Left colon (tissue), 2 donors: ENCODE results near the gene ARSB. TPM values are rescaled to one million over a fixed set of nuclear protein-coding genes. Genes with fewer than 3 reads are reported as not detected.
"Not testable (repeated sequence)": the region's sequence is repeated elsewhere in the genome, so short reads cannot be mapped to it uniquely, and the experiment has no call there.

Experiments
- ATAC-seq: fragments of 200-7000 bp; cut with Tn5 transposase; one replicate; pipeline ENCODE4 v1.9.1; 2020; ENCODE audit warnings: mild to moderate bottlenecking, moderate library complexity
- DNase-seq, 2 donors: peaks; one replicate each; pipeline ENCODE4 v3.0.0-alpha.2; 2020
- intact Hi-C, 2 donors: fragments of 100-400 bp; cut with DNase I in 1 of 2; cut with micrococcal nuclease in 1 of 2; formaldehyde crosslinking; loops; one replicate each; pipeline versions ENCODE4 v1.11.2 to v1.14.0; 2022; cut with DNase I, micrococcal nuclease
- total RNA-seq, 2 donors: library from RNA; stranded (reverse); fragmentation: NEBNext Ultra II Directional; extraction: Animal tissue kit (Norgen Biotek cat#: 25700); gene quantifications; one replicate each; pipeline ENCODE4 v1.2.1, GENCODE V29; 2021
- donor health status: DM: no; HTN: no; CAD: no.
- donor health status: DM: yes; HTN: yes; CAD: no.

The ARSB gene
- total RNA-seq, 2 donors from 2014 or later = 8.2 to 9.7 TPM

- ATAC-seq = no peak
- intact Hi-C loops = no loop called here
- DNase-seq = no peak
Observed at GRCh38 chr5:78776637-78777036, 208.5 kb downstream of the ARSB start.

GRCh38 chr5:78773655-78774054 is 211.5 kb downstream of the ARSB start:
- DNase-seq = no peak
- ATAC-seq = no peak
- intact Hi-C loops = no loop called here

GRCh38 chr5:78771260-78772205 is 213.6 kb downstream of the ARSB start:
- peak; percentile 69 to 72 for DNase-seq
- intact Hi-C loops = no loop called here
- peak; percentile 100 for ATAC-seq

- intact Hi-C loops = no loop called here
- no peak for DNase-seq
- no peak for ATAC-seq
Observed at GRCh38 chr5:78768781-78769380, 216.2 kb downstream of the ARSB start.

GRCh38 chr5:78766412-78766762 is 218.7 kb downstream of the ARSB start:
- intact Hi-C loops = no loop called here
- DNase-seq (no peak), ATAC-seq (no peak)

- no peak for DNase-seq
- ATAC-seq = peak; percentile 69
- intact Hi-C loops = no loop called here
Observed at GRCh38 chr5:78765756-78766411, 219.2 kb downstream of the ARSB start.

- no peak for DNase-seq
- ATAC-seq = no peak
- intact Hi-C loops = no loop called here
Observed at GRCh38 chr5:78765116-78765515, 220.0 kb downstream of the ARSB start.

- intact Hi-C loops = no loop called here
- ATAC-seq (no peak), DNase-seq (no peak)
Observed at GRCh38 chr5:78763659-78764189, 221.4 kb downstream of the ARSB start.

GRCh38 chr5:78762743-78763142 is 222.4 kb downstream of the ARSB start:
- intact Hi-C loops, ATAC-seq, DNase-seq: not testable (repeated sequence)

GRCh38 chr5:78761840-78762239 is 223.3 kb downstream of the ARSB start:
- ATAC-seq (no peak), DNase-seq (no peak)
- intact Hi-C loops = no loop called here

GRCh38 chr5:78760770-78761169 is 224.3 kb downstream of the ARSB start:
- intact Hi-C loops = no loop called here
- no peak for ATAC-seq
- DNase-seq = no peak

- DNase-seq = no peak
- intact Hi-C loops = no loop called here
- peak; percentile 61 for ATAC-seq
Observed at GRCh38 chr5:78760366-78760765, 224.7 kb downstream of the ARSB start.

GRCh38 chr5:78758169-78758839 is 226.8 kb downstream of the ARSB start:
- intact Hi-C loops = no loop called here
- ATAC-seq = no peak
- no peak for DNase-seq

GRCh38 chr5:78757269-78758053 is 227.6 kb downstream of the ARSB start:
- ATAC-seq (no peak), DNase-seq (no peak)
- intact Hi-C loops = no loop called here

GRCh38 chr5:78756858-78757257 is 228.3 kb downstream of the ARSB start:
- ATAC-seq = no peak
- DNase-seq = no peak
- intact Hi-C loops = no loop called here

GRCh38 chr5:78755822-78756429 is 229.2 kb downstream of the ARSB start:
- ATAC-seq (no peak), DNase-seq (no peak)
- intact Hi-C loops = no loop called here

- ATAC-seq = no peak
- intact Hi-C loops = no loop called here
Observed at GRCh38 chr5:78754655-78755054, 230.5 kb downstream of the ARSB start.

GRCh38 chr5:78753093-78753531 is 232.0 kb downstream of the ARSB start:
- no peak for ATAC-seq

More at GRCh38 chr5:78754655-78755054, 230.5 kb downstream of the ARSB start:
- no peak for DNase-seq

More at GRCh38 chr5:78753093-78753531, 232.0 kb downstream of the ARSB start:
- DNase-seq = no peak
- intact Hi-C loops = no loop called here
